ENCODE measurements around the gene ZBTB49.
"Not testable (repeated sequence)": the region's sequence is repeated elsewhere in the genome, so short reads cannot be mapped to it uniquely, and the experiment has no call there.

Gene ZBTB49

DNA sequence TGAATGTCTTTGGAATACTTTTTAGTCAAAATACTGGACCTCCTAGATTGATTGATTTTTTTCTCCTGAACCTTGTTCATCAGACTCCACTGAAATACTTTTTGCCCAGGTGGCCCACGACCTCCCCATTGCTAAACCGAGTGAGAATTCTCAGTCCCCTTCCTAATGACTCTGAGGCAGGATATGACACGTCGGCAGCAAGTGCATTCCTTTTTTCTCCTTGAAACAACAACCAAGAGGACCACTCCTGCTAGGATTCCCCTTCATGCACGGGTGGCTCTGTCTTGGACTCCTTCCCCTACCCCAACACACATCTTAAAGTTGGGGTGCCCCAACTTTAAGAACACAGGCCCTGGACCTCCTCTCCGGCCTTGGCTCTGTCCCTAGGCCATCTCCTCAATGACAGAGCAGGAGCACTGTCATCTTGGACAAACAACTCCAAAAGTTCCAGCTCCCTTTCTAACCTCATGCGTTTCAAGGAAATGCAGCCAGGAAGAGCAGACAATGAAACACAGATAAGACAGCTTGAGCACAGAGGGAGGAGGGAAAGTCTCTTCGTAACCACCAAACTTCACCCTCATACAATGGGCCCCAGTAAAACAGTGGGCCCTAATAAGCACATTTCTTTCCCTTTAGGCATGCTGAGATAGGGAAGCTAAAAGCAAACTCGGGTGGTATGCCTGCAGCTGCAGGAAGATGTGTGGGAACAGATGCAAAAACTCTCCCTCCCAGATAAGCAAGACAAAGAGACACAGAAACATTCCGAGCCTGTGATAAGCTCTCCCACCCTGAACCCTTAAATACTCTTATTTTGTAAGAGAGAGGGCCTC, 33.9 kb downstream of the ZBTB49 start:
- in situ Hi-C loops (cut with HindIII; ENCODE audit: low sequenced_read_pairs): no loop called here

DNA sequence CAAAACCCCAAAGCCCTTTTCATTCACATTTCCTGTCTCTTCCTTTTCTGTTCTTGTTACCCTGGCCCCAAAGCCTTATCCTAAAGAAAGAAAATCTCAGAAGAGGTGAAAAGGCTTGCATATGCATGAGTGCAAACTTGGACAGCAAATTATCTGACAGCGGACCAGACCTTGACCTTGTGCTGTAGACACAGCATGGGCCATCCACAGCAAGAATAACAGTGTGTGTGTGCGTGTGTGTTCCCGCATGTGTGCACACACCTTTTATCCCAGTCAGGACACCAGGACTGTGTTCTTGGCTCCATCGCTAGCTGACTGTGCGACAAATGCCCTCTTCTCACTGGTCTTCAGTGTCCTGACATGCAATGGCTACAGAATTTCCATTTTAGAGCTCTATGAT, 35.3 kb downstream of the ZBTB49 start:
- in situ Hi-C loops (cut with HindIII; ENCODE audit: low sequenced_read_pairs): no loop called here

DNA sequence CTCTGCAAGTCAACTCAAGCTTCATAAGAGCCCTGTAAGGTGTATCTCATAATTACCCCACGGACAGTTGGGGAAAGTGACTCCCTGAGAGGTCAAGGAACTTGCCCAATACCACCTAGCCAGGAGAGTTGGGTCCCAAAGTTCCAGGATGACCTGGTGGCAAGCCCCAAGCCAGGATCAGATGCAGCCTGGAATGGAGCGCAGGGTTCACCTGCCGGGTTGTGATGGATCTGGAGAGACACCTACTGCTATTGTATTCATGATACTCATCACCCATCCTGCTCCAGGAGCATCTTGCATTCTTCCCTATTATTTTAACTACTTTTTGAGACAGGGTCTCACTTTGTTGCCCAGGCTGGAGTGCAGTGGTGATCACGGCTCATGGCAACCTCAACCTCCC, 36.1 kb downstream of the ZBTB49 start:
- in situ Hi-C loops (cut with HindIII; ENCODE audit: low sequenced_read_pairs): no loop called here

DNA sequence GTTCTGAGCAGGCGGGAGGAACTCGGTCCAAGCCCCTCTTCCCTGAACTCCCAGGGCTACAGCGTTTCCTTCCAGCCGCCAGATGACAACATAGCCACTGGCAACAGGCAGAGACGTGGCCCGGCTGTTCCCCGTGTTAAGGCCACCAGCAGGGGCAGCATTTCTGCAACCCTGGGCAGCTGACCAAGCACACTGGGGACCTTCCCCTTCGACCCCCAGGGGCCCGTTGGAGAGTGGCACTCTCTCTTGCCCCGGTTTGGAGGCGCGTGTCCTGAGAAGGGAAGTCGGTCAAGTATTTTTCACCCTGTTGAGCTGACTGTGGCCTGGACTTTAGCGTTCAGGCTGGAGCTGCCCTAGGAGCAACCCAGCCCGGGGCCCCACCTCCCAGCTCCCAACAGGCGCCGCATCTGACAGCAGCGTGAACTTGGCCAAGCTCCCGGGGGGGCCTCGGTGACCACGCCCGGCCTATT, 37.6 kb downstream of the ZBTB49 start:
- in situ Hi-C loops (cut with HindIII; ENCODE audit: low sequenced_read_pairs): no loop called here

DNA sequence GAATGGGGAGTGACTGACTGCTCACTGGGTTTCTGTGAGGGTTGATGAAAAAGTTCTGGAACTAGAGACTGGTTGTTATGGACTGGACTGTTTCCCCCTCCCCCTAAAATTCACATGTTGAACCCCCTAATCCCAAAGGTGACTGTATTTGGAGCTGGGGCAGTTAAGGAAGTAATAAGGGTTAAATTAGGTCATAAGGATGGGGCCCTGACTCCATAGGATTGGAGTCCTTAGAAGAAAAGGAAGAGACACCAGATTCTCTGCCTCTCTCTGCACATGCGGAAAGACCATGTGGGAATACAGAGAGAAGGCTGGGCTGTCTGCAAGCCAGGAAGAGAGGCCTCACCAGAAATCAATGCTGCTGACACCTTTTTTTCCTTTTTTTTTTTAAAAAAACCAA, 38.2 kb downstream of the ZBTB49 start:
- in situ Hi-C loops (cut with HindIII; ENCODE audit: low sequenced_read_pairs): no loop called here

DNA sequence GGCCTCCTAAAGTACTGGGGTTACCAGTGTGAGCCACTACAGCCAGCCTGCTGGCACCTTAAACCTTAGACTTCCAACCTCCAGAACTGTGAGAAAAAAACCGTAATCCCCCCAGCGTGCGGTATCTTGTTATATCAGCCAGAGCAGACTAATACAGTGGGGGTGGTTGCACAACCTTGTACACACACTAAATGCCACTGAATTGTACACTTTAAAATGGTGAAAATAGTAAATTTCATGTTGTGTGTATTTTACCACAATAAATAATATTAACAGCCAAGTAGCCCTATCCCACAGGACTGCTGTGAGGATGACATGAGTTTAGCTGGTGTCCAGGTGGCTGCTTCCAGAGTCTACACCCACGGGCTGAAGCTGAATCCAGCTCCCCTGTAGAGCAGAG, 38.8 kb downstream of the ZBTB49 start:
- in situ Hi-C loops (cut with HindIII; ENCODE audit: low sequenced_read_pairs): no loop called here

DNA sequence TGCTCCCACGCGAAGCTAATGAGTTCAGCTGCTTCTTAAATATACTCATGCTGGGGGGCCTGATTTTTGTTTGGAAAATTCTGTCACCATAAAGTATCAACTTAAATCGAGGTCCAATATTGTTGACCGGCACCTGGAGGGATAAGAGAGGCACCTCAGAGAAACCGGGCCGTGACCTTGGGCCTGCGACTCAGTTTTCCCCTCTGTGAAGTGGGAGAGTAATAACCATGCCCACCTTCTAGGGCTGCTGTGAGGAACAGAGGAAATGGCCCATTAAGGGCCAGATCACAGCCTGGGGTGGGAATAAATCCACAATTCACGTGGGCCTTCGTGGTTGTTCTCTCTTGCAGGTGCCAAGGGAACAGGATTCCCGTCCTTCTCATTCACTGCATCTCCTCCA, 39.4 kb downstream of the ZBTB49 start:
- in situ Hi-C loops (cut with HindIII; ENCODE audit: low sequenced_read_pairs): no loop called here

DNA sequence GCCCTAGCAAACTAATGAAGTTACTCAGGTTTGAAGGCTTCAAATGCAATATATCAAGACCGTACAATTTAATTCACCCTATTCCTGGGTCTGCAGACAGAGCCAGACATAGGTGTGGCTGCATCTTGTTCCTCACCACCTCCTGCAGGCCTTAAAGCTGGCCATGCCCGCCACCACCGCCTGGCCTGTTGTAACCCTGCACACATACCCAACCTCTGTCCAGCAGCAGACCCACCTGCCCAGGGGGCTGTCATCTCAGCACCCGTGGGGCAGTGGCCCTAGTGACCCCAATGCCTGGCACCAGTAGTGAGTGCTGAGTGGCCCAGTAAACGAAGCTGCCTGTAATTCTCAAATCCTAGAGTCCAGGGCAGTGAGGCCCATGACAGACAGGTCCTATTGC, 40.7 kb downstream of the ZBTB49 start:
- in situ Hi-C loops (cut with HindIII; ENCODE audit: low sequenced_read_pairs): no loop called here

DNA sequence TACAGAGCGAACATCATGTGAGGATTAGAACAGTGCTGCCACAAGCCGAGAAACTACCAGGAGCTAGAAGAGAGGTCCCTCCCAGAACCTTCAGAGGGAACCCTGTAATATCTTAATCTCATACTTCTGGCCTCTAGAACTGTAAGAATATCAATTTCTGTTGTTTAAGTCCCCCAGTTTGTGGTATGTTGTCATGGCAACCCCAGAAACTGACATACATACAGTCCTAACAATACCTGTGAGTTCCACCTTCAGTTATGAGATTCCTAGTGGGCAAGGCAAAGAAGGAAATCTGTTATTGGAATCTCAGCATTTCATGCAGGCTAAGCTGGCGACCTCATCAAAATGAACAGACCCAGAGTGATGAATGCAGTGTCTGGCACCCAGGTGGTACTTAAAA, 42.5 kb downstream of the ZBTB49 start:
- in situ Hi-C loops (cut with HindIII; ENCODE audit: low sequenced_read_pairs): no loop called here

DNA sequence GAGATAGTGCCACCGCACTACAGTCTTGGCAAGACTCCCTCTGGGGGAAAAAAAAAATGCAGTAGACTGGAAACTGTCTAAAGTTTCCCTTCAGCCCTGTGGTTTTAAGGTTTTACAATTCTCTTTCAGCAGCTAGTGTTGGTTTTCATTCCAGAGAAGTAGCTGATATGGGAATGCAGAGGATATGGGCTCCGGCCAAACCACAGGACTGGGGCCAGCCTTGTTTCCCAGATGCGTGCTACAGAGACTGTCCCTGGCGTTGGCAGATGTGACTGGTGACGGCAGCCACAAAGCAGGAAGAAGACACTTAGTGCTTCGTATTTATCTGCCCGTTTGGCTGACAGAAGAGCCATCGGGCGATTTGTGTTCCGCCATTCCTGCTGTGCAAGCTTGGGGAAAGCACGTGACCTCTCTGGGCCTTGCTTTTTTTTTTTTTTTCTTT, 43.2 kb downstream of the ZBTB49 start:
- in situ Hi-C loops (cut with HindIII; ENCODE audit: low sequenced_read_pairs): no loop called here

DNA sequence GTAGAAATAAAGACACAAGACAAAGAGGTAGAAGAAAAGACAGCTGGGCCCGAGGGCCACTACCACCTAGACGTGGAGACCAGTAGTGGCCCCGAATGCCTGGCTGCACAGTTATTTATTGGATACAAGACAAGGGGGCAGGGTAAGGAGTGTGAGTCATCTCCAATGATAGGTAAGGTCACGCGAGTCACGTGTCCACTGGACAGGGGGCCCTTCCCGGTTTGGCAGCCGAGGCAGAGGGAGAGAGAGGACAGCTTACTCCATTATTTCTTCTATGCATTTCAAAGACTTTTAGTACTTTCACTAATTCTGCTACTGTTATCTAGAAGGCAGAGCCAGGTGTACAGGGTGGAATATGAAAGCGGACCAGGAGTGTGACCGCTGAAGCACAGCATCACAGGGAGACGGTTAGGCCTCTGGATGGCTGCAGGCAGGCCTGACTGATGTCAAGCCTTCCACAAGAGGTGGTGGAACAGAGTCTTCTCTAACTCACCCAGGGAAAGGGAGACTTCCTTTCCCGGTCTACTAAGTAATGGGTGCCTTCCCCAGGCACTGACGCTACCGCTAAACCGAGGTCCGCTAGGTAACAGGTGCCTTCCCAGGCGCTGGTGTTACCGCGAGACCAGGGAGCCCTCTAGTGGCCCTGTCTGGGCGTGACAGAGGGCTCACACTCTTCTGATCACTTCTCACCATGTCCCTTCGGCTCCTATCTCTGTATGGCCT, 44.9 kb downstream of the ZBTB49 start:
- in situ Hi-C loops (cut with HindIII; ENCODE audit: low sequenced_read_pairs): no loop called here

DNA sequence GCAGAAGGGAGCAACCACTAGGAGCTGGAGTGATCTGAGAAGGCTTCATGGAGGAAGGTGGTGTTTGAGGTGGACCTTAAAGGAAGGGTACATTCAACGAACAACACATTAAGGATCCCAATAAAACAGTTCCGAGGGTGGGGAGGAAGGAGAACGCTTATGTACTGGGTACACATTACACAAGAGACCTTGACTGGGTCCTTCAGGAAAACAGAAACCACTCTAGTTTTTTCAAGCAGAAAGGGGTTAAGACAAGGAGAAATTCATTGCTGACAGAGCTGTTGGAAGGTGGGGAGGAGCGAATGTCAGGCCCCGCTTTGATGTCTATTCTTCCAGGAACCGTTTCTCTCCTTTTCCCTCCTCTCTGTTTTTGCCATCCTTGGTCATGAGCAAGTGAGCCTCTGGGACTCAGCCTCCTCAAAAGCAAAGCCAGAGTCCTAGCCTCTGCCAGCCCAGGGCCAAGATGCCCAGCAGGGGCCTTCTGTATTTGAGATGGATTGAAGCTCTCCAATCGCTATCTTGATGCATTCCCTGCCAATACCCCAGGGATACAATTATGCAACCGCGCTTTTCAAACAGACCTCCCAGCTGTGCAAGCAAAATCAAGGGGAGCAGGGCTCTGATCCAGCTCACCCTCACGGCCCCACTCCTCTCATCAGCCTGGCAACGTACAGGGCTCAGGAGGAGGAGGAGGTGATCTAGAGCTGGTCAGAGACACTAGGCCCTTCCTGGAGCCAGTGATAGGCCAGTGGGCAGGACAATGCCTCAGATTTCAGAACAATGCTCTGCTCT, 48.4 kb downstream of the ZBTB49 start:
- in situ Hi-C loops (cut with HindIII; ENCODE audit: low sequenced_read_pairs): no loop called here

DNA sequence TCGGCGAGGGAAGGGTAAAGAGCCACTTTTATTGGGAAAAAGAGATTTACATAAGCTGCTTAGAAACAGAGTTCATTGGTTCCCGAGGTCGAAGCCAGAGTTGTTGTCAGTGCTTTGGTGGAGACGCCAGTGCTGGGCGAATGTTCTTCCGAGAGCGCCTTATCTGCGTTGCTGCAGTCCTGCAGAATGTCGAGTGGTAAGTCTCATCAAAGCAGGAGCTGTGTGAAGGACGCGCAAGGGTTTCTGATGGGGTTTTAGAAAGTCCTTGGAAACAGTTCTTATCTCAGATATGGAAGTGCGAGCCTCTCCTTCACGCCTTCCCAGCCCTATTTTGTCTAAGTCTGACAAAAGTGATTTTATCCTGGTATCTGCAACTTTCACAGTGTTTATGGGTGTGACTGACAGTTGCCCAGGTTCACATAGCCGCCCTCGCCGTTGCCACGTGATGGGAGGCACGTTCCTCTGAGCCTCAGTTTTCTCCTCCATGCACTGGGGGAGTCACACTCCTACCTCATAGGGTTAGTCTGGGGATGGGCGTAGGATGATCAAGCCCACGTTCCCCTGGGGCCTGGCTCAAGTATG, 49.5 kb downstream of the ZBTB49 start:
- in situ Hi-C loops (cut with HindIII; ENCODE audit: low sequenced_read_pairs): no loop called here

DNA sequence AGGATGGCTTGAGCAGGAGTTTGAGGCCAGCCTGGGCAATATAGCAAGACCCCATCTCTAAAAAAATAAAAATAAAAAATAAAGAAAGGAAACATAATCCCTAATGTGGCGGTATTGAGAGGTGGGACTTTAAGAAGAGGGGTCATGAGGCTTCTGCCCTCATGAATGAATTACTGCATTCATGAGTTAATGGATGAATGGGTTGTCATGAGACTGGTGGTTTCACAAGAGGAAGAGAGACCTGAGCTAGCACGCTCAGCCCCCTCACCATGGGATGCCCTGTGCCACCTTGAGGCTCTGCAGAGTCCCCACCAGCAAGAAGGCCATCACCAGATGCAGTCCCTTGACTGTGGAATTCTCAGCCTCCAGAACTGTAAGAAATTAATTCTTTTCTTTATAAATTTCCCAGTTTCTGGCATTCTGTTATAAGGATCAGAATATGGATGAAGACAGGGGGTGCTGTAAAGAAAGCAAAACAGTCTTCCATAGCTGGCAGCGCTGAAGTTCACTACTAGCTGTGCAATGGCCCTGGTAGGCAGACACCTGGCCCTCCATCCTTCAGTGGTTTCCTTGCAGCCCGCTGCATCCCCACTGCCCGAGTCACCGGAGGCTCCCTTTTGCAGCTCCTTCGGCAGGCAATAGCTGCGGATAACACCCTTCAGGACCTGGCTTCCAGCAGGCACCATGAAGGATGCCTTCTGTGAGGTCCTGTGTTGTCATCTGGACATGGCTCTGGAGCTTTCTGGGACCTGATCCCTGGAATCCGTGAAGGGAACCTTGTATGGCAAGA, 52.0 kb downstream of the ZBTB49 start:
- in situ Hi-C loops (cut with HindIII; ENCODE audit: low sequenced_read_pairs): no loop called here

DNA sequence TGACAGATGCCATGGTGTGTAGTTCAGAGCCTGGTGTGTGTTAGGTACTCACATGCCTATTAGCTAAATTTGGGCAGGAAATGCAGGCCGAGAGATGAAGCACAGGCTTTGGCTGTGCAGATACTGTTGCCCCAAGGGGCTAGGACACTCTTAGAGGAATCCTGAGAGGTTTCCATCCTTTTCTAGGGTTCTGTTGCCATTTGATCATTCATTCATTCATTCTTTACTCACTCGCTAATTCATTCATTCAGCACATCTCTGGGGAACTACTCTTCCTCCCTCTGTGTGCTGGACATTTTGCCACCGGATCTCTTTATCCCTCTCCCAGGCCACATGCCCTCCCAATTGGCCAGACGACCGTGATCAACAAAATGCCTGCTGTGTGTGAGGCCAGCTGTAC, 53.0 kb downstream of the ZBTB49 start:
- in situ Hi-C loops (cut with HindIII; ENCODE audit: low sequenced_read_pairs): no loop called here

DNA sequence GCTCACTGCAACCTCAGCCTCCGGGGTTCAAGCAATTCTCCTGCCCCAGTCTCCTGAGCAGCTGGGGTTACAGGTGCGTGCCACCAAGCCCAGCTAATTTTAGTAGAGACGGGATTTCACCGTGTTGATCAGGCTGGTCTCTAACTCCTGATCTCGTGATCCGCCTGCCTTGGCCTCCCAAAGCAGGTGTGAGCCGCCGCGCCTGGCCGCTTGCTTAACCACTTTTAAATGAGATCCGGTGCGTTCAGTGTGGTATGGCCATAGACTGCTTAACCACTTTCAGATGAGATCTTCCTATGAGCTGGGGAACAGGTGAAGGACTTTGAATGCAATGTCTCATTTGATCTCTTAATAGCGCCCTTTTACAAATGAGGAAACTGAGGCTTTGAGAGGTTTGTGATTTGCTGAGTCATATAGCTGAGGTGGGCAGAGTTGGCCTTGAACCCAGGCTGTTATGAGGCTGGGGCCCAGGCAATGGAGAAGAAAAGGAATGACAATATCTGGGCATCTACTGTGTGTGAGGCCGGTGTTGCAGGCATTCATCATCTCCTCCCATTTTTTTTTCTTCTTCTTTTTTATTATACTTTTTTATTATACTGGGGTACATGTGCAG, 55.0 kb downstream of the ZBTB49 start:
- in situ Hi-C loops (cut with HindIII; ENCODE audit: low sequenced_read_pairs): no loop called here

DNA sequence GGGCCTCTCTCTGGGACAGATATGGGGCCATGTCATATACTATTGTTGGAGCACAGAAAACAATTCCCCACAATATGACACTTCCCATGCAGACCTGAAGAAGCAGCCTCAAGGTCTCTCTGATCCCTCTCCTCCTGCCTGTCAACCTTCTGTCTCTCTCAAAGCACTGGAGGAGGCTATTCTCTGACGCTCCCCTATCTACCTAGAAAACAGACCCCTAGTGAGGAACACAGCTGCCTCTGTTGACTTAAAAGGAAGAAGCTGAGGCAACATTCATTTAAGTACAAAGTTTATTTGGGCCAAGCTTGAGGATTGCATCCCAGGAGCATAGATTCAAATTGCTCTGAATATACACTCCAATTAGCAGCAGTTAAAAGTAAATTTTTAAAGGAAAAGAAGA, 57.5 kb downstream of the ZBTB49 start:
- in situ Hi-C loops (cut with HindIII; ENCODE audit: low sequenced_read_pairs): no loop called here

DNA sequence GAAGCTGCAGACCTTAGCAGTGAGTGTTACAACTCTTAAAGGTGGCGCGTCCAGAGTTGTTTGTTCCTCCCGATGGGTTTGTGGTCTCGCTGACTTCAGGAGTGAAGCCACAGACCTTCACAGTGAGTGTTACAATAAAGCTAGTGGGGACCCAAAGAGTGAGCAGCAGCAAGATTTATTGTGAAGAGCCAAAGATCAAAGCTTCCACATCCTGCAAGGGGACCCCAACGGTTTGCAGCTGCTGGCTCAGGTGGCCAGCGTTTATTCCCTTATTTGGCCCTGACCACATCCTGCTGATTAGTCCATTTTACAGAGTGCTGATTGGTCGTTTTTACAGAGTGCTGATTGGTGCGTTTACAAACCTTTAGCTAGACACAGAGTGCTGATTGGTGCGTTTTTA, 58.5 kb downstream of the ZBTB49 start:
- in situ Hi-C loops (cut with HindIII; ENCODE audit: low sequenced_read_pairs): not testable (repeated sequence)

DNA sequence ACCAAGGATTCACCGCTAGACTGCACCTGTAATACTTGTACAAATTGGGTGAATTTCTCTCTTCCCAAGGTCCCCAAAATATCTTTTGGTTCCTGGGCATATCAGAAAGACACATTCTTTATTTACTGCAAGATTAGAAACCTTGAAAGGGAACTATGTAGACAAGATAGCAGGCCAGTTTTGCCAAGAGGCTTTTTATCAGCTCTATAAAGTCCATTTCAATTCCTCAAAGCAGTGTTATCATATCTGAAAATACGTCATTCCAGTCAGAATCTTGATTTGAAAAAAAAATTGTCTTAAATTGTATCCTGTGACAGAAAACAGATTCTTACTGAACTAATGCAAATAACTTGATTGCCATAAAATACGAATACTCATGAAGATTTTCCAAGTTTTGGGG, 59.8 kb downstream of the ZBTB49 start:
- in situ Hi-C loops (cut with HindIII; ENCODE audit: low sequenced_read_pairs): no loop called here

DNA sequence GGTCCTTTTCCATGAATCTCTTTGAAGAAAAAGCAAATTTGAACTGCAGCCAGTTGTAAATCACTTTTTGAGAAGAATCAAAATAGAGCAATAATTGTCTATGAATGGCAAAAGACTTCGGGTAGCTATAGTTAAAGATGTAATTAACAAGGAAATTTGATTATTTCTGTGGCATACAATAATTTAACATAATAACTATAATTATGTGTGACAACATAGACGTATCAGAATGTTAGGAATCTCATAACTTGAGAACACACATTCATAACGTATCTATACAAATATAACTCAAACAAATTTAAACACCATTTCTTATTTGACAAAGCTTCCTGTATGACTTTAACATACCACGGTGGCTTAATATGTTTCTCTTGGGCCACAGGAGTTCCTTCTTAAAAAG, 60.9 kb downstream of the ZBTB49 start:
- in situ Hi-C loops (cut with HindIII; ENCODE audit: low sequenced_read_pairs): no loop called here

Measured in DLD1 (cell line).